ENCODE data around the gene TIMM21. TPM values are rescaled to one million over a fixed set of nuclear protein-coding genes. Genes with fewer than 3 reads are reported as not detected.

TIMM21 gene
- total RNA-seq, 1 donor from 2014 or later = 21.6 TPM

GRCh38 chr18:74196220-74197119 is 48.1 kb downstream of the TIMM21 start:
- intact Hi-C loops (cut with DNase I) = loop anchor here (5.0 kb wide), 1 partner anchor 146 kb away; no protein-coding TSS in a partner anchor
- peak; percentile 93 for TF ChIP-seq CTCF (IDR thresholded peaks at IDR 0.05)
- Histone ChIP-seq H3K4me1 (peaks cover 4% of the 10 kb centered on the region), H3K9me3 (no peaks in the 10 kb centered on the region), H3K4me3 (peak overlapping the region; percentile 24), H3K27ac (peak overlapping the region; percentile 34), H3K36me3 (no peaks in the 10 kb centered on the region), H3K27me3 (ENCODE audit: low read depth) (no peaks in the 10 kb centered on the region)
- DNase-seq = no peak
- peak; percentile 82 to 85 for ATAC-seq

- Histone ChIP-seq H3K9me3 (no peaks in the 10 kb centered on the region), H3K27ac (peak overlapping the region; percentile 74), H3K36me3 (no peaks in the 10 kb centered on the region), H3K27me3 (ENCODE audit: low read depth) (no peaks in the 10 kb centered on the region), H3K4me1 (peaks cover 4% of the 10 kb centered on the region), H3K4me3 (no peak overlapping the region)
- ATAC-seq = peak; percentile 88 to 90
- DNase-seq = peak; percentile 73
- TF ChIP-seq CTCF (IDR thresholded peaks at IDR 0.05) = no peak
- intact Hi-C loops (cut with DNase I) = loop anchor here (5.0 kb wide), 1 partner anchor 144 kb away; no protein-coding TSS in a partner anchor
Observed at GRCh38 chr18:74197705-74198341, 49.5 kb downstream of the TIMM21 start.

GRCh38 chr18:74198453-74198852 is 50.1 kb downstream of the TIMM21 start:
- no peak for TF ChIP-seq CTCF (IDR thresholded peaks at IDR 0.05)
- DNase-seq (no peak), ATAC-seq (no peak)
- Histone ChIP-seq H3K36me3 (no peaks in the 10 kb centered on the region), H3K4me3 (no peak overlapping the region), H3K9me3 (no peaks in the 10 kb centered on the region), H3K4me1 (peaks cover 4% of the 10 kb centered on the region), H3K27me3 (ENCODE audit: low read depth) (no peaks in the 10 kb centered on the region), H3K27ac (peak overlapping the region; percentile 74)
- intact Hi-C loops (cut with DNase I) = loop anchor here (5.0 kb wide), 1 partner anchor 144 kb away; no protein-coding TSS in a partner anchor

- DNase-seq (no peak), ATAC-seq (no peak)
- Histone ChIP-seq H3K4me3 (no peak overlapping the region), H3K9me3 (no peaks in the 10 kb centered on the region), H3K27me3 (ENCODE audit: low read depth) (no peaks in the 10 kb centered on the region), H3K36me3 (no peaks in the 10 kb centered on the region), H3K27ac (peak overlapping the region; percentile 11), H3K4me1 (peaks cover 4% of the 10 kb centered on the region)
- intact Hi-C loops (cut with DNase I) = no loop called here
- no peak for TF ChIP-seq CTCF (IDR thresholded peaks at IDR 0.05)
Observed at GRCh38 chr18:74200780-74201179, 52.5 kb downstream of the TIMM21 start.

GRCh38 chr18:74203811-74204210 is 55.5 kb downstream of the TIMM21 start:
- no peaks in the 10 kb centered on the region for H3K9me3 ChIP-seq
- no peaks in the 10 kb centered on the region for H3K27me3 ChIP-seq (ENCODE audit: low read depth)
- H3K36me3 ChIP-seq = no peaks in the 10 kb centered on the region
- H3K27ac ChIP-seq = no peak overlapping the region
- no peak for DNase-seq
- ATAC-seq = no peak
- H3K4me3 ChIP-seq = no peak overlapping the region
- no peak for TF ChIP-seq CTCF (IDR thresholded peaks at IDR 0.05)
- H3K4me1 ChIP-seq = peaks cover 12% of the 10 kb centered on the region
- intact Hi-C loops (cut with DNase I) = no loop called here
